AG09309 (cell line): ENCODE measurements around the gene SLC35A5.
A peak's percentile ranks its signal among the peaks of the same experiment; 100 is the strongest.

ENCODE experiments used
- DNase-seq: peaks from one replicate; pipeline ENCODE4 v3.0.0-alpha.2; 2010; ENCODE audit warnings: low read depth
- H3K4me3 ChIP-seq: 2 replicates; pipeline ENCODE4 v1.5.1; 2011; ENCODE audit warnings: mild to moderate bottlenecking, low read depth, low read length, moderate library complexity; ENCODE audit not compliant: control insufficient read depth
- CTCF ChIP-seq: IDR thresholded peaks from 2 replicates; pipeline ENCODE4 v1.5.1; 2011; ENCODE audit warnings: mild to moderate bottlenecking, low read depth, low read length, inconsistent platforms; ENCODE audit not compliant: insufficient read depth, control insufficient read depth; ENCODE audit errors: missing control alignments

The SLC35A5 gene

GRCh38 chr3:112572701-112573100 lies 10.9 kb downstream of the SLC35A5 start:
- DNase-seq = no peak
- TF ChIP-seq CTCF = no peak
- no peak overlapping the region for H3K4me3 ChIP-seq

- H3K4me3 ChIP-seq = no peak overlapping the region
- no peak for TF ChIP-seq CTCF
- DNase-seq = no peak
Measured at GRCh38 chr3:112579232-112579631, 17.4 kb downstream of the SLC35A5 start.

GRCh38 chr3:112579697-112580096 lies 17.9 kb downstream of the SLC35A5 start:
- TF ChIP-seq CTCF = no peak
- DNase-seq = peak; percentile 57
- no peak overlapping the region for H3K4me3 ChIP-seq

- peak; percentile 59 for DNase-seq
- peak; percentile 64 for TF ChIP-seq CTCF
Measured at GRCh38 chr3:112582244-112582874, 20.5 kb downstream of the SLC35A5 start.

GRCh38 chr3:112583105-112583504 lies 21.3 kb downstream of the SLC35A5 start:
- TF ChIP-seq CTCF = no peak
- no peak for DNase-seq
- H3K4me3 ChIP-seq = no peak overlapping the region

More at GRCh38 chr3:112582244-112582874, 20.5 kb downstream of the SLC35A5 start:
- no peak overlapping the region for H3K4me3 ChIP-seq

- TF ChIP-seq CTCF = no peak
- H3K4me3 ChIP-seq = no peak overlapping the region
- no peak for DNase-seq
Measured at GRCh38 chr3:112585782-112586181, 23.9 kb downstream of the SLC35A5 start.
